Measurements from ENCODE around the gene KLHL29. TPM values are rescaled to one million over a fixed set of nuclear protein-coding genes. Genes with fewer than 3 reads are reported as not detected.
A peak's percentile ranks its signal among the peaks of the same experiment; 100 is the strongest.
"Not testable (repeated sequence)": the region's sequence is repeated elsewhere in the genome, so short reads cannot be mapped to it uniquely, and the experiment has no call there.

The KLHL29 gene
- total and polyA plus RNA-seq, 4 experiments from 2014 or later: 0.24 to 2.4 (median 1.9) TPM; not detected in 1

GRCh38 chr2:23718931-23719700, 334.1 kb downstream of the KLHL29 start:
- peaks cover 41 to 75% of the 10 kb centered on the region in 2 donors for H3K36me3 Mint-ChIP-seq

DNA sequence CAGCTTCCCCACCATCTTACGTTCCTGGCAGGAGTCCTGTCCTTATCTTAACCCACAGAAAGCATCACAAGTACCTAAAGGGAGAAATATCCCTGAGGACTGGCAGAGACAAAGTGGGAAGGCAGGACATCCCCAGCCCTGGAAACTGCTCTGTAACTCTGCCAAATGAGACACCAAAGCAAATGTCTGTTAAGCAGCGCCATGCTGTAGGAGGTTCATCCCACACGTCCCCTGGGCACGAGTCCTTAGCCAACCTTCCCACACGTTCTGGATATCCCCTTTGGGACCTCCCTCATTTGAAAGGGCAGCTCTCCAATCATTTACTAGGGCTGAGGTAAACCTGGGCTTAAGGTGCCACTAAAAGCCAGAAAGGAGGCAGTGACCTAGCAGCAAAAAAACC, 334.7 kb downstream of the KLHL29 start:
- intact Hi-C loops (cut with micrococcal nuclease): no loop called here
- Mint-ChIP-seq H3K4me1 (no peaks in the 10 kb centered on the region), H3K36me3 (peaks cover 44 to 79% of the 10 kb centered on the region in 2 donors), H3K9me3 (peaks cover 0 to 24% (median 20%) of the 10 kb centered on the region in 8 donors), H3K4me3 (no peak overlapping the region), H3K27ac (peak overlapping the region in 2 of 7 donors; percentile 11 to 31), H3K27me3 (no peaks in the 10 kb centered on the region)
- CTCF ChIA-PET (ENCODE audit: partially characterized antibody): no interaction called here
- Histone ChIP-seq H3K27ac (ENCODE audit: low read depth, low read length) (no peak overlapping the region), H3K36me3 (ENCODE audit: insufficient read depth, low read length) (no peaks in the 10 kb centered on the region), H3K4me1 (ENCODE audit: insufficient read depth, low read length) (no peaks in the 10 kb centered on the region), H3K4me3 (ENCODE audit: low read length in 2 of 2) (no peak overlapping the region), H3K27me3 (ENCODE audit: insufficient read depth, low read length) (no peaks in the 10 kb centered on the region), H3K9me3 (ENCODE audit: control insufficient read depth in 1 of 2, low read length in 2 of 2) (peaks cover 0 to 4% of the 10 kb centered on the region in 2 donors)
- no peak for DNase-seq
- POLR2A ChIA-PET (ENCODE audit: partially characterized antibody): no interaction called here

More at GRCh38 chr2:23718931-23719700, 334.1 kb downstream of the KLHL29 start:
- ChIA-PET POLR2A (ENCODE audit: partially characterized antibody) (no interaction called here), CTCF (ENCODE audit: partially characterized antibody) (no interaction called here)
- Histone ChIP-seq H3K4me3 (ENCODE audit: low read length in 2 of 2) (no peak overlapping the region), H3K9me3 (ENCODE audit: control insufficient read depth in 1 of 2, low read length in 2 of 2) (peaks cover 0 to 4% of the 10 kb centered on the region in 2 donors), H3K27me3 (ENCODE audit: insufficient read depth, low read length) (no peaks in the 10 kb centered on the region), H3K4me1 (ENCODE audit: insufficient read depth, low read length) (no peaks in the 10 kb centered on the region), H3K36me3 (ENCODE audit: insufficient read depth, low read length) (no peaks in the 10 kb centered on the region), H3K27ac (ENCODE audit: low read depth, low read length) (no peak overlapping the region)
- intact Hi-C loops (cut with micrococcal nuclease): no loop called here
- Mint-ChIP-seq H3K4me1 (no peaks in the 10 kb centered on the region), H3K4me3 (no peak overlapping the region), H3K9me3 (peaks cover 0 to 22% (median 17%) of the 10 kb centered on the region in 8 donors), H3K27me3 (no peaks in the 10 kb centered on the region), H3K27ac (peak overlapping the region in 2 of 7 donors; percentile 20 to 75)
- no peak for DNase-seq

GRCh38 chr2:23720705-23721453, 335.9 kb downstream of the KLHL29 start:
- H3K4me3 Mint-ChIP-seq: no peak overlapping the region
- POLR2A ChIA-PET (ENCODE audit: partially characterized antibody): no interaction called here
- Histone ChIP-seq H3K4me3 (ENCODE audit: low read length in 2 of 2) (no peak overlapping the region), H3K4me1 (ENCODE audit: insufficient read depth, low read length) (no peaks in the 10 kb centered on the region), H3K36me3 (ENCODE audit: insufficient read depth, low read length) (no peaks in the 10 kb centered on the region), H3K27me3 (ENCODE audit: insufficient read depth, low read length) (no peaks in the 10 kb centered on the region), H3K27ac (ENCODE audit: low read depth, low read length) (no peak overlapping the region), H3K9me3 (ENCODE audit: control insufficient read depth in 1 of 2, low read length in 2 of 2) (peaks cover 0 to 4% of the 10 kb centered on the region in 2 donors)
- intact Hi-C loops (cut with micrococcal nuclease): no loop called here
- H3K4me1 Mint-ChIP-seq: no peaks in the 10 kb centered on the region
- H3K27ac Mint-ChIP-seq: peak overlapping the region in 1 of 7 donors; percentile 52
- H3K27me3 Mint-ChIP-seq: no peaks in the 10 kb centered on the region
- H3K36me3 Mint-ChIP-seq: peaks cover 53 to 89% of the 10 kb centered on the region in 2 donors
- peaks cover 0 to 35% (median 27%) of the 10 kb centered on the region in 8 donors for H3K9me3 Mint-ChIP-seq
- DNase-seq: no peak
- CTCF ChIA-PET (ENCODE audit: partially characterized antibody): no interaction called here

DNA sequence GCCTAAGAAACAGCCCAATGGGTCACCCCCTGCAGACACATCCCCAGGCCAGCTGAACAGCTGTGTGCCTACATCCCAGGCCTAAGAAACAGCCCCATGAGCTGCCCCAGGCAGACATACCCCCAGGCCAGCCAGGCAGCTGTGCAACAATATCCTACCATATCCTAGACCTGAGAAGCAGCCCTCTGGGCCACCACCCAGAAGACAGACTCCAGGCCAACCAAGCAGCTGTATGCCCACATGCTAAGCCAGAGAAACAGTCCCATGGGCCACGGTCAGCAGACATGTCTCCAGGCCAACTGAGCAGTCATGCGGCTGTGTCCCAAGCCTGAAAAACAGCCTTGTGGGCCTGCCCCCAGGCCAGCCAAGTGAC, 336.5 kb downstream of the KLHL29 start:
- Mint-ChIP-seq H3K4me3 (no peak overlapping the region), H3K27me3 (no peaks in the 10 kb centered on the region), H3K36me3 (peaks cover 51 to 88% of the 10 kb centered on the region in 2 donors), H3K27ac (no peak overlapping the region), H3K4me1 (no peaks in the 10 kb centered on the region), H3K9me3 (peaks cover 0 to 36% (median 27%) of the 10 kb centered on the region in 8 donors)
- H3K27ac ChIP-seq (ENCODE audit: low read depth, low read length): no peak overlapping the region
- H3K27me3 ChIP-seq (ENCODE audit: insufficient read depth, low read length): no peaks in the 10 kb centered on the region
- DNase-seq: no peak
- H3K4me3 ChIP-seq (ENCODE audit: low read length in 2 of 2): no peak overlapping the region
- H3K36me3 ChIP-seq (ENCODE audit: insufficient read depth, low read length): no peaks in the 10 kb centered on the region
- no peaks in the 10 kb centered on the region for H3K4me1 ChIP-seq (ENCODE audit: insufficient read depth, low read length)
- intact Hi-C loops (cut with micrococcal nuclease): no loop called here
- POLR2A ChIA-PET (ENCODE audit: partially characterized antibody): no interaction called here
- H3K9me3 ChIP-seq (ENCODE audit: control insufficient read depth in 1 of 2, low read length in 2 of 2): peaks cover 0 to 4% of the 10 kb centered on the region in 2 donors
- CTCF ChIA-PET (ENCODE audit: partially characterized antibody): no interaction called here

DNA sequence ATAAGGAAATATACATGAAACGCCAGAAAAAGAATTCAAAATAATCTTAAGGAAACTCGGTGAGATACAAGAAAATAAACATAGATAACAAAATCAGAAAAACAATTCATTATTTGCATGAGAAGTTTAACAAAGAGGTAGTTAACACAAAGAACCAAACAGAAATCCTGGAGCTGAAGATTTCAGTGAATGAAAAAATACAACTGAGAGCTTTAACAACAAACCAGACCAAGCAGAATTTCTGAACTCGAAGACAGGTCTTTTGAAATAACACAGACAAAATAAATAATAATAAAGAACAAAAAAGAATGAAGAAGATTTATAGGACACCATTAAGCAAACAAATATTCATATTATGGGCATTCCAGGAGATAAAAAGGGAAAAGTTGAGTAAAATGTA, 337.3 kb downstream of the KLHL29 start:
- intact Hi-C loops (cut with micrococcal nuclease): no loop called here
- Histone ChIP-seq H3K27me3 (ENCODE audit: insufficient read depth, low read length) (no peaks in the 10 kb centered on the region), H3K27ac (ENCODE audit: low read depth, low read length) (no peak overlapping the region), H3K4me1 (ENCODE audit: insufficient read depth, low read length) (no peaks in the 10 kb centered on the region), H3K9me3 (ENCODE audit: control insufficient read depth in 1 of 2, low read length in 2 of 2) (peaks cover 0 to 4% of the 10 kb centered on the region in 2 donors), H3K4me3 (ENCODE audit: low read length in 2 of 2) (no peak overlapping the region), H3K36me3 (ENCODE audit: insufficient read depth, low read length) (no peaks in the 10 kb centered on the region)
- ChIA-PET POLR2A (ENCODE audit: partially characterized antibody) (no interaction called here), CTCF (ENCODE audit: partially characterized antibody) (no interaction called here)
- Mint-ChIP-seq H3K36me3 (peaks cover 48 to 87% of the 10 kb centered on the region in 2 donors), H3K4me3 (no peak overlapping the region), H3K27me3 (no peaks in the 10 kb centered on the region), H3K9me3 (peaks cover 0 to 36% (median 28%) of the 10 kb centered on the region in 8 donors), H3K27ac (no peak overlapping the region), H3K4me1 (no peaks in the 10 kb centered on the region)
- no peak for DNase-seq

GRCh38 chr2:23723029-23723428, 338.1 kb downstream of the KLHL29 start:
- H3K4me3 ChIP-seq (ENCODE audit: low read length in 2 of 2); H3K4me3 Mint-ChIP-seq; CTCF ChIA-PET (ENCODE audit: partially characterized antibody); H3K27ac ChIP-seq (ENCODE audit: low read depth, low read length); POLR2A ChIA-PET (ENCODE audit: partially characterized antibody); H3K9me3 ChIP-seq (ENCODE audit: control insufficient read depth in 1 of 2, low read length in 2 of 2); H3K36me3 ChIP-seq (ENCODE audit: insufficient read depth, low read length); intact Hi-C loops (cut with micrococcal nuclease); H3K27me3 Mint-ChIP-seq; H3K4me1 ChIP-seq (ENCODE audit: insufficient read depth, low read length); DNase-seq; H3K4me1 Mint-ChIP-seq; H3K27ac Mint-ChIP-seq; H3K27me3 ChIP-seq (ENCODE audit: insufficient read depth, low read length): not testable (repeated sequence)
- peaks cover 51 to 87% of the 10 kb centered on the region in 2 donors for H3K36me3 Mint-ChIP-seq
- H3K9me3 Mint-ChIP-seq: peaks cover 0 to 36% (median 28%) of the 10 kb centered on the region in 8 donors

DNA sequence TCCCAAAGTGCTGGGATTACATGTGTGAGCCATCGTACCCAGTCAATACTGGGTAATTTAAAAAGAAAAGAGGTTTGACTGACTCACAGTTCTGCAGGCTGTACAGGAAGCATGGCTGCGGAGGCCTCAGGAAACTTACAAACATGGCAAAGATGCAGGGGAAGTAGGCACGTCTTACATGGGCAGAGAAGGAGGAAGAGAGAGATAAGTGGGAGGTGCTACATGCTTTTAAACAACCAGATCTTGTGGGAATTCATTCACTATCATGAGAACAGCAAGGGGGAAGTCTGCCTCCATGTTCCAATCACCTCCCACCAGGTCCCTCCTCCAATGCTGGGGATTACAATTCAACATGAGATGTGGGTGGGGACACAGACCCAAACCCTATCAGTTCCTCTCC, 349.4 kb downstream of the KLHL29 start:
- no peak for DNase-seq
- Histone ChIP-seq H3K27ac (ENCODE audit: low read depth, low read length) (no peak overlapping the region), H3K4me3 (ENCODE audit: low read length in 2 of 2) (no peak overlapping the region), H3K9me3 (ENCODE audit: control insufficient read depth in 1 of 2, low read length in 2 of 2) (no peaks in the 10 kb centered on the region), H3K27me3 (ENCODE audit: insufficient read depth, low read length) (no peaks in the 10 kb centered on the region), H3K4me1 (ENCODE audit: insufficient read depth, low read length) (no peaks in the 10 kb centered on the region), H3K36me3 (ENCODE audit: insufficient read depth, low read length) (no peaks in the 10 kb centered on the region)
- H3K36me3 Mint-ChIP-seq: peaks cover 46 to 74% of the 10 kb centered on the region in 2 donors
- H3K27me3 Mint-ChIP-seq: no peaks in the 10 kb centered on the region
- CTCF ChIA-PET (ENCODE audit: partially characterized antibody): no interaction called here
- peaks cover 0 to 4% (median under 1%) of the 10 kb centered on the region in 4 donors for H3K4me1 Mint-ChIP-seq
- H3K27ac Mint-ChIP-seq: no peak overlapping the region
- intact Hi-C loops (cut with micrococcal nuclease): no loop called here
- POLR2A ChIA-PET (ENCODE audit: partially characterized antibody): no interaction called here
- H3K4me3 Mint-ChIP-seq: no peak overlapping the region
- H3K9me3 Mint-ChIP-seq: peaks cover 0 to 3% (median 0%) of the 10 kb centered on the region in 8 donors

All from CD4-positive, alpha-beta memory T cell (primary cell).